ENCODE results near the gene EID2B. TPM values are rescaled to one million over a fixed set of nuclear protein-coding genes. Genes with fewer than 3 reads are reported as not detected.

The EID2B gene
- total and polyA plus RNA-seq, 2 experiments from 2014 or later: 2.2 to 3.7 TPM

DNA sequence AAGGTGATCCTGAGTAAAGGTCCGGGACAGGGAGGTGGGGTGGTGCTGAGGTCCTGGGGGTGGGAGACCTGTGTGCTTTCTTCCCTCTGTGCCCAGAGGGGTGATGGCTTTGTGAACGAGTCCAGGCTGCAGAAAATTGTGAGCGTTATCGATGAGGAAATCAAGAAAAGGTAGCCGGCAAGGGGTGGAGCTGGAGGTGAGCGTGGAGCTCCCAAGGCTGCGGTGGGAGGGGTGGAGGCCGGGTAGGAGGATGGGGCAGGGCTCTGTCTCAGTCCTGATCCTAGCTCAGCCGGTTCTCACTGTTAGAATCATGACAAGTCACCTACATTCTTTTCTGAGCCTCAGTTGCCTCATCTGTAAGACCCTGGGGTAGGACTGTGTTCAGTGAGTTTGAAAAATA, 13.7 kb downstream of the EID2B start:
- no peak for TF ChIP-seq EZH2phosphoT487 (IDR thresholded peaks at IDR 0.05; ENCODE audit: low read depth, severe bottlenecking, unreplicated experiment)
- TF ChIP-seq, protein P1, sequence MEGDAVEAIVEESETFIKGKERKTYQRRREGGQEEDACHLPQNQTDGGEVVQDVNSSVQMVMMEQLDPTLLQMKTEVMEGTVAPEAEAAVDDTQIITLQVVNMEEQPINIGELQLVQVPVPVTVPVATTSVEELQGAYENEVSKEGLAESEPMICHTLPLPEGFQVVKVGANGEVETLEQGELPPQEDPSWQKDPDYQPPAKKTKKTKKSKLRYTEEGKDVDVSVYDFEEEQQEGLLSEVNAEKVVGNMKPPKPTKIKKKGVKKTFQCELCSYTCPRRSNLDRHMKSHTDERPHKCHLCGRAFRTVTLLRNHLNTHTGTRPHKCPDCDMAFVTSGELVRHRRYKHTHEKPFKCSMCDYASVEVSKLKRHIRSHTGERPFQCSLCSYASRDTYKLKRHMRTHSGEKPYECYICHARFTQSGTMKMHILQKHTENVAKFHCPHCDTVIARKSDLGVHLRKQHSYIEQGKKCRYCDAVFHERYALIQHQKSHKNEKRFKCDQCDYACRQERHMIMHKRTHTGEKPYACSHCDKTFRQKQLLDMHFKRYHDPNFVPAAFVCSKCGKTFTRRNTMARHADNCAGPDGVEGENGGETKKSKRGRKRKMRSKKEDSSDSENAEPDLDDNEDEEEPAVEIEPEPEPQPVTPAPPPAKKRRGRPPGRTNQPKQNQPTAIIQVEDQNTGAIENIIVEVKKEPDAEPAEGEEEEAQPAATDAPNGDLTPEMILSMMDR (IDR thresholded peaks at IDR 0.05; ENCODE audit: poor library complexity): no peak
- TF ChIP-seq EZH2 (IDR thresholded peaks at IDR 0.05; ENCODE audit: borderline replicate concordance): no peak
- Histone ChIP-seq H3K9me3 (ENCODE audit: low read depth) (no peaks in the 10 kb centered on the region), H4K20me1 (ENCODE audit: insufficient read depth, poor library complexity, severe bottlenecking) (no peaks in the 10 kb centered on the region), H3K4me3 (no peak overlapping the region), H3K4me2 (no peak overlapping the region), H3K9me2 (replicated peaks; ENCODE audit: insufficient read depth) (no peaks in the 10 kb centered on the region), H3K4me1 (ENCODE audit: insufficient read depth) (no peaks in the 10 kb centered on the region), H3K36me3 (replicated peaks; ENCODE audit: insufficient read depth, low read depth) (no peaks in the 10 kb centered on the region), H3K27me3 (peaks cover 35% of the 10 kb centered on the region), H2AFZ (no peak overlapping the region), H3K27ac (no peak overlapping the region), H3K79me2 (no peaks in the 10 kb centered on the region)
- 80% methylated on average over 9 of the region's 9 CpGs for WGBS (ENCODE audit: low lambda C conversion rate, missing lambda C conversion rate)
- DNase-seq (ENCODE audit: low spot score): no peak

DNA sequence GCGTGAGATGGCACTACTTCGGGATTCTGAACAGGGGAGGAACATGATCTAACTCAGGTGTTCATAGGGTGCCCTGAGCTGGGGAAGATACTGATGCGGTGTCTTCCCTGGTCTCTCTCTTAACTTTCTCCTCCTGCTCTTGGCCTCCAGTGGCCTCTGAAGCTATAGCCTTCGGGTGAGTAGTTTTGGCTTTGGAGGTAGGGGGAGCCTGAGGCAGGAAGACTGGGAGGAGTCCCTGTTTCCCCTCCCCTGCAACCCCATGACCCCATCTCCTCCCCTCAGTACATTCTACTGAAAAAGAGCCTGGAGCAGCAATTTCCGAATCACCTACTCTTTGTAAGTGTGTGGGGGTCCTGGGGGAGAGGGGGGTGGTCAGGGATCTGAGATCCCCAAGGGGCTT, 14.2 kb downstream of the EID2B start:
- Histone ChIP-seq H2AFZ (no peak overlapping the region), H3K79me2 (no peaks in the 10 kb centered on the region), H3K4me1 (ENCODE audit: insufficient read depth) (no peaks in the 10 kb centered on the region), H3K4me2 (no peak overlapping the region), H3K9me2 (replicated peaks; ENCODE audit: insufficient read depth) (no peaks in the 10 kb centered on the region), H3K9me3 (ENCODE audit: low read depth) (no peaks in the 10 kb centered on the region), H3K27me3 (peaks cover 39% of the 10 kb centered on the region), H3K27ac (no peak overlapping the region), H3K4me3 (no peak overlapping the region), H3K36me3 (replicated peaks; ENCODE audit: insufficient read depth, low read depth) (no peaks in the 10 kb centered on the region), H4K20me1 (ENCODE audit: insufficient read depth, poor library complexity, severe bottlenecking) (no peaks in the 10 kb centered on the region)
- no peak for DNase-seq (ENCODE audit: low spot score)
- TF ChIP-seq EZH2phosphoT487 (IDR thresholded peaks at IDR 0.05; ENCODE audit: low read depth, severe bottlenecking, unreplicated experiment) (no peak), EZH2 (IDR thresholded peaks at IDR 0.05; ENCODE audit: borderline replicate concordance) (no peak)
- TF ChIP-seq, protein P1 (IDR thresholded peaks at IDR 0.05; ENCODE audit: poor library complexity): no peak
- WGBS (ENCODE audit: low lambda C conversion rate, missing lambda C conversion rate): 84% methylated on average over 5 of the region's 5 CpGs

DNA sequence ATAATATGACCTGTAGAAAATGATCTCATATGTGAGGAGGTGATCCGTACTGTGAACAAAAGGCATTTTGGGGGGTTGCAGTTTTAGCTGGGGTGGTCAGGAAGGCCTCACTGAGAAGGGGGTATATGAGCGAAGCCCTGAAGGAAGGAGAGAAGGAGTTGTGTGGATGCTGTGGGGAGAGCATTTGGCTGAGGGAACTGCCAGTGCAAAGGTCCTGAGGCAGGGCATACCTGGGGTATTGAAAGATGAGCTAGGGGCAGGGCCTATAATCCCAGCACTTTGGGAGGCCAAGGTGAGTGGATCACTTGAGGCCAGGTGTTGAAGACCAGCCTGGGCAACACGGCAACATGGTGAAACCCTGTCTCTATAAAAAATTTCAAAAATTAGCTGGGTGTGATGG, 15.2 kb downstream of the EID2B start:
- H3K9me3 ChIP-seq (ENCODE audit: low read depth): no peaks in the 10 kb centered on the region
- H4K20me1 ChIP-seq (ENCODE audit: insufficient read depth, poor library complexity, severe bottlenecking): no peaks in the 10 kb centered on the region
- no peak overlapping the region for H3K4me3 ChIP-seq
- no peak overlapping the region for H3K27ac ChIP-seq
- no peak overlapping the region for H3K4me2 ChIP-seq
- no peaks in the 10 kb centered on the region for H3K36me3 ChIP-seq (replicated peaks; ENCODE audit: insufficient read depth, low read depth)
- H2AFZ ChIP-seq: no peak overlapping the region
- WGBS (ENCODE audit: low lambda C conversion rate, missing lambda C conversion rate): 84% methylated on average over 3 of the region's 3 CpGs
- no peaks in the 10 kb centered on the region for H3K9me2 ChIP-seq (replicated peaks; ENCODE audit: insufficient read depth)
- no peaks in the 10 kb centered on the region for H3K79me2 ChIP-seq
- H3K4me1 ChIP-seq (ENCODE audit: insufficient read depth): no peaks in the 10 kb centered on the region
- TF ChIP-seq EZH2phosphoT487 (IDR thresholded peaks at IDR 0.05; ENCODE audit: low read depth, severe bottlenecking, unreplicated experiment): no peak
- TF ChIP-seq, protein P1 (IDR thresholded peaks at IDR 0.05; ENCODE audit: poor library complexity): no peak
- no peak for TF ChIP-seq EZH2 (IDR thresholded peaks at IDR 0.05; ENCODE audit: borderline replicate concordance)
- DNase-seq (ENCODE audit: low spot score): no peak
- H3K27me3 ChIP-seq: peaks cover 46% of the 10 kb centered on the region

DNA sequence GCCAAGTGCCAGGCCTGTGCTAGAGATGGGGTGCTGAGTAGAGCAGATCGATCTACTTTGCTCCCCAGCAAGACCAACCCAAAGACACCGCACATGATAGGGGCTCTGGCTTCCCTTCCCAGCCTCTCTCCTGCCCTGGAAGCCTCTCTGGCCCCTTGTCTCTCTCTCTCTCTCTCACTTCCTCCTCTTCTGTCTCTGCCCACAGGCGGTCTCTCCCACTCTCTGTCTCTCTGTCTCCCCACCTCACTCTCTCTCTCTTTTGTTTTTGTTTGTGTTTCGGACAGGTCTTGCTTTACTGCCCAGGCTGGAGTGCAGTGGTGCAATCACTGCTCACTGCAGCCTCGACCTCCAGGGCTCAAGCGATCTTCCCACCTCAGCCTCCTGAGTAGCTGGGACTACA, 16.4 kb downstream of the EID2B start:
- Histone ChIP-seq H3K27ac (no peak overlapping the region), H3K9me2 (replicated peaks; ENCODE audit: insufficient read depth) (no peaks in the 10 kb centered on the region), H3K27me3 (peaks cover 46% of the 10 kb centered on the region), H3K4me1 (ENCODE audit: insufficient read depth) (no peaks in the 10 kb centered on the region), H2AFZ (peak overlapping the region; percentile 86), H4K20me1 (ENCODE audit: insufficient read depth, poor library complexity, severe bottlenecking) (no peaks in the 10 kb centered on the region), H3K9me3 (ENCODE audit: low read depth) (no peaks in the 10 kb centered on the region), H3K79me2 (no peaks in the 10 kb centered on the region), H3K4me2 (peak overlapping the region; percentile 88), H3K36me3 (replicated peaks; ENCODE audit: insufficient read depth, low read depth) (no peaks in the 10 kb centered on the region), H3K4me3 (no peak overlapping the region)
- 51% methylated on average over 6 of the region's 6 CpGs for WGBS (ENCODE audit: low lambda C conversion rate, missing lambda C conversion rate)
- DNase-seq (ENCODE audit: low spot score): no peak
- no peak for TF ChIP-seq EZH2phosphoT487 (IDR thresholded peaks at IDR 0.05; ENCODE audit: low read depth, severe bottlenecking, unreplicated experiment)
- no peak for TF ChIP-seq EZH2 (IDR thresholded peaks at IDR 0.05; ENCODE audit: borderline replicate concordance)
- TF ChIP-seq, protein P1 (IDR thresholded peaks at IDR 0.05; ENCODE audit: poor library complexity): no peak

Measured in hepatocyte (in vitro differentiated cells).